Testis (tissue), 3 donors: ENCODE measurements around the gene FHIT. TPM values are rescaled to one million over a fixed set of nuclear protein-coding genes. Genes with fewer than 3 reads are reported as not detected.

Source experiments
- DNase-seq: peaks from one replicate; pipeline ENCODE4 v3.0.0-alpha.2; 2019
- H3K27ac ChIP-seq, 2 donors: fragments of 200-600 bp; sonication (generic); one replicate each; pipeline ENCODE4 v1.5.1; 2019
- H3K27me3 ChIP-seq: fragments of 200-600 bp; sonication (generic); one replicate; pipeline ENCODE4 v1.5.1; 2019
- H3K36me3 ChIP-seq: fragments of 200-600 bp; sonication (generic); one replicate; pipeline ENCODE4 v1.5.1; 2017; ENCODE audit warnings: low read depth; ENCODE audit errors: missing control alignments
- H3K4me1 ChIP-seq: fragments of 200-600 bp; sonication (generic); one replicate; pipeline ENCODE4 v1.5.1; 2019
- H3K4me3 ChIP-seq, 2 donors: fragments of 200-600 bp; sonication (generic); one replicate each; pipeline ENCODE4 v1.5.1; 2017 to 2019
- H3K9me3 ChIP-seq: fragments of 200-600 bp; sonication (generic); one replicate; pipeline ENCODE4 v1.5.1; 2017
- POLR2A ChIP-seq: fragments of 450-650 bp; IDR thresholded peaks from one replicate; pipeline ENCODE4 v1.6.1; 2017; ENCODE audit warnings: antibody characterized with exemption, mild to moderate bottlenecking, moderate library complexity
- WGBS, 2 donors: methylation state at CpG; one replicate each; pipeline ENCODE4 v1.1.5; 2018; 5-methylcytosine and 5-hydroxymethylcytosine counted together
- intact Hi-C: fragments of 100-400 bp; cut with DNase I; formaldehyde crosslinking; loops from one replicate; pipeline ENCODE4 v1.15.1; 2023; ENCODE audit warnings: low total_unique reads
- polyA plus RNA-seq: library from polyadenylated mRNA; stranded (reverse); fragments of 350-450 nt; fragmentation: Illumina TruSeq; extraction: RNeasy Lipid Tissue Mini Kit (QIAGEN cat#74804); gene quantifications from one replicate; pipeline ENCODE4 v1.2.3, GENCODE V29; 2014; ENCODE audit warnings: low read depth, low replicate concordance; ENCODE audit not compliant: insufficient read depth
- total RNA-seq, 2 donors: library from RNA; depleted of rRNA; stranded (reverse); fragments of >200 nt; gene quantifications; one replicate each; pipeline ENCODE4 v1.2.3, GENCODE V29; 2016
- TF ChIP-seq, protein P1 (sequence below), 3 experiments: fragments of 450-650 bp in 2 of 3; fragments of 200-600 bp in 1 of 3; sonication (generic) in 1 of 3; IDR thresholded peaks; one replicate each; pipeline ENCODE4 v1.5.1; 2016 to 2019; ENCODE audit warnings: antibody characterized with exemption in 3 of 3, mild to moderate bottlenecking in 2 of 3, moderate library complexity in 1 of 3

The FHIT gene
- total and polyA plus RNA-seq, 3 donors from 2014 or later: 10.1 to 29.6 (median 15.5) TPM

DNA sequence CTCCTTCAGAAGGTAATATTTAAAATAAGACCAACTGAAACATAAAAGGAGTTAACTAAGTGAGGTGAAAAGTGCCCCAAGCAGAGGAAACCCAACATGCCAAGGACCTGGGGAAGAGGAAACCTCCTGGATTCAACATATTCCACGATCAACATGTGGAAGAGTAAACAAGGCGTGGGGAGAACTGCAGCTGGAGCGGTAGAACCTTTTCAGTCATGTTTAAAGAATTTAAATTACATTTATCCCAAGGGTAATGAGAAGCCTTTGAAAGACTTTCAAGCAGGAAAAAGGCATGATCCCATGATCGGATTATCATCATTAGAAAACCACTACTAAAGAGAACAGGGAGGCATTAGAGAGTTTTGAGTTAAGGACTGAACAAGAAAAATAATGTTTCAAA, 330.7 kb downstream of the FHIT start:
- no peak for DNase-seq
- Histone ChIP-seq H3K27ac (no peak overlapping the region), H3K4me3 (no peak overlapping the region), H3K9me3 (no peaks in the 10 kb centered on the region), H3K27me3 (no peaks in the 10 kb centered on the region), H3K36me3 (no peaks in the 10 kb centered on the region), H3K4me1 (no peaks in the 10 kb centered on the region)
- intact Hi-C loops: no loop called here
- WGBS, 2 donors: 78 to 88% methylated on average over 4 of the region's 4 CpGs
- TF ChIP-seq, protein P1, sequence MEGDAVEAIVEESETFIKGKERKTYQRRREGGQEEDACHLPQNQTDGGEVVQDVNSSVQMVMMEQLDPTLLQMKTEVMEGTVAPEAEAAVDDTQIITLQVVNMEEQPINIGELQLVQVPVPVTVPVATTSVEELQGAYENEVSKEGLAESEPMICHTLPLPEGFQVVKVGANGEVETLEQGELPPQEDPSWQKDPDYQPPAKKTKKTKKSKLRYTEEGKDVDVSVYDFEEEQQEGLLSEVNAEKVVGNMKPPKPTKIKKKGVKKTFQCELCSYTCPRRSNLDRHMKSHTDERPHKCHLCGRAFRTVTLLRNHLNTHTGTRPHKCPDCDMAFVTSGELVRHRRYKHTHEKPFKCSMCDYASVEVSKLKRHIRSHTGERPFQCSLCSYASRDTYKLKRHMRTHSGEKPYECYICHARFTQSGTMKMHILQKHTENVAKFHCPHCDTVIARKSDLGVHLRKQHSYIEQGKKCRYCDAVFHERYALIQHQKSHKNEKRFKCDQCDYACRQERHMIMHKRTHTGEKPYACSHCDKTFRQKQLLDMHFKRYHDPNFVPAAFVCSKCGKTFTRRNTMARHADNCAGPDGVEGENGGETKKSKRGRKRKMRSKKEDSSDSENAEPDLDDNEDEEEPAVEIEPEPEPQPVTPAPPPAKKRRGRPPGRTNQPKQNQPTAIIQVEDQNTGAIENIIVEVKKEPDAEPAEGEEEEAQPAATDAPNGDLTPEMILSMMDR (IDR thresholded peaks at IDR 0.05): no peak
- TF ChIP-seq POLR2A: no peak

DNA sequence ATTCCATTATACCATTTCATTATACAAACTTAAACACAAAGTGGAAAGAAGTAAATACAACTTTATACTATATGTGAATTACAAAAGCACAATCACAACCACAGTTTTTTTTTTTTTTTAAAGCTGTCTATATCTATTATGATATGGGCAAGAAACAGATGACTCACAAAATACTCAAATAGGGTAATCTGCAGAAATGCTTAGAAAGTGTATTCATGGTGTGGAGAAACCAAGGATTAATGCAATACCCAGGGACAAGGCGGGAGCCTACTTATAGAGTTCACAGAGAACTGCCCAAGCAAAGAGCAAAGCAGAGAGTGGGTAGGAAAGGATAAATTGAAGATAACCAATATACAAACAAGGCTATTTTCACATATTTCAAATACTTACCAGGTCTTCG, 332.0 kb downstream of the FHIT start:
- no peak for TF ChIP-seq POLR2A
- TF ChIP-seq, protein P1 (IDR thresholded peaks at IDR 0.05): no peak
- Histone ChIP-seq H3K36me3 (no peaks in the 10 kb centered on the region), H3K4me1 (no peaks in the 10 kb centered on the region), H3K4me3 (no peak overlapping the region), H3K27me3 (no peaks in the 10 kb centered on the region), H3K9me3 (no peaks in the 10 kb centered on the region), H3K27ac (no peak overlapping the region)
- 98 to 99% methylated on average over 2 of the region's 2 CpGs for whole genome bisulfite sequencing, 2 donors
- DNase-seq: no peak
- intact Hi-C loops: no loop called here

DNA sequence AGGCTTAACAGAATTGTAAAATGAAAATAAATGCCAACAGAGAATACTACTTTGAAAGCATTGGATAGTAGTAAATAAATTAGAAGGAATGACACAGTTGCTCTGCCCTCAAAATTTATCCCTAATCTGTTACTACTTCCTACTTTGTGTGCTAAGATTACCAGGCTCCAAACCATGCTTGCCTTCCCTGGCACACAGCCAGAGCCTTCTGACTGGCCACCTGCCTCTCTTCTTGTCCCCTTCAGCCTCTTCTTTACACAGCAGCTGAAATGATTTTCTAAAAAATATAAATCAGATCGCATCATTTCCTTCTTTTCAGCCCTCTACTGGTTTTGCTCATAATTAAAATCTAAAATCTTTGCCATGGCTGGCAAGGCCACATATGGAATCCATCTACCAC, 334.1 kb downstream of the FHIT start:
- H3K36me3 ChIP-seq: no peaks in the 10 kb centered on the region
- WGBS, 2 donors: 52 to 82% methylated on average over 1 of the region's 1 CpG
- no peaks in the 10 kb centered on the region for H3K4me1 ChIP-seq
- TF ChIP-seq, protein P1 (IDR thresholded peaks at IDR 0.05): no peak
- TF ChIP-seq POLR2A: no peak
- no peak overlapping the region for H3K27ac ChIP-seq
- DNase-seq: peak; percentile 22
- H3K4me3 ChIP-seq: no peak overlapping the region
- H3K9me3 ChIP-seq: no peaks in the 10 kb centered on the region
- intact Hi-C loops: no loop called here
- H3K27me3 ChIP-seq: no peaks in the 10 kb centered on the region

DNA sequence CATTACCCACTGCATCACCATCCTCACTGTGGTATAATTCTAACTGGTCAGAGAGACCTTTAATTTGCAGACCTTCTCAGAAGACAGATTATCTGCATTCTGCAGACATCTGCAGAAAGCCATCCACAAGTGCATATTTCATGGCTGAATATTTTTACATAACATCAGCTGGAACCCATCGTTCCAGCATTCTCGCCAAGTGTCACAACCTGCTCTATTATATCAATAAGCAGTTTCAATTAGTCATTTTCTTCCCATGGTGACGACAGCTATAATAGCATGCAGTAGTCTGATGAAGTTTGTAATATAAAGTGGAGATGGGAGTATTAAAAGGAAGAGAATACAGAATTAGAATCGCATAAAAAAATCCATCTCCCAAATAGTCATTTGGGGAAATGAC, 334.7 kb downstream of the FHIT start:
- WGBS, 2 donors: 54 to 56% methylated on average over 4 of the region's 4 CpGs
- no peak for DNase-seq
- Histone ChIP-seq H3K4me1 (no peaks in the 10 kb centered on the region), H3K4me3 (no peak overlapping the region), H3K9me3 (no peaks in the 10 kb centered on the region), H3K36me3 (no peaks in the 10 kb centered on the region), H3K27ac (no peak overlapping the region), H3K27me3 (no peaks in the 10 kb centered on the region)
- intact Hi-C loops: no loop called here
- TF ChIP-seq, protein P1 (IDR thresholded peaks at IDR 0.05): no peak
- no peak for TF ChIP-seq POLR2A

DNA sequence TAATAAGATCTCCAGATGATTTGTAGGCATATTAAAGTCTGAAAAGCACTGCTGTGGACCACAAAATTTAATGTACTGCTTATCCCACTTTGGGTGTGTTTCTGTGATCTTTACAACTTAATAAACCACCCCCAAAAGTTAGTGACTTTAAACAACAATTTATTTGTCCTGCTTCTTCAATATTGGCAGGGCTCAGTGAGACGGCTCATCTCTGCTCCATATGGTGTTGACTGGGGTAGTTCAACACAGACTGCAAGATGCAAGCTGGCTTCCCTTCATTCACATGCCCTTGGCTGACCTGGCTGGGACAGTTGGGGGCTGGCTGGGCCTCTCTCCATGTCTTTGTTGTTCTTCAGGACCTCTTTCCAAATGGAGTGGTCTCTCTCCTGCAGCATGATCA, 337.8 kb downstream of the FHIT start:
- Histone ChIP-seq H3K4me1 (no peaks in the 10 kb centered on the region), H3K27ac (no peak overlapping the region), H3K4me3 (no peak overlapping the region), H3K36me3 (no peaks in the 10 kb centered on the region), H3K9me3 (no peaks in the 10 kb centered on the region), H3K27me3 (no peaks in the 10 kb centered on the region)
- intact Hi-C loops: no loop called here
- no peak for DNase-seq
- no peak for TF ChIP-seq POLR2A
- TF ChIP-seq, protein P1 (IDR thresholded peaks at IDR 0.05): no peak
- WGBS, 2 donors: 87% methylated on average over 1 of the region's 1 CpG
